H7 (cell line): ENCODE results near the gene HSD17B7. TPM values are rescaled to one million over a fixed set of nuclear protein-coding genes. Genes with fewer than 3 reads are reported as not detected.
"Not testable (repeated sequence)": the region's sequence is repeated elsewhere in the genome, so short reads cannot be mapped to it uniquely, and the experiment has no call there.

Experiments used
- DNase-seq: peaks from one replicate; pipeline ENCODE4 v3.0.0; 2012
- H3K27me3 ChIP-seq: 2 replicates; pipeline ENCODE4 v1.6.0; 2011; ENCODE audit warnings: mild to moderate bottlenecking, low read length; ENCODE audit not compliant: control insufficient read depth, insufficient read depth
- H3K36me3 ChIP-seq: replicated peaks from 2 replicates; pipeline ENCODE4 v1.5.1; 2011; ENCODE audit warnings: low read length; ENCODE audit not compliant: control insufficient read depth, insufficient read depth
- H3K4me3 ChIP-seq: 2 replicates; pipeline ENCODE4 v1.5.1; 2011; ENCODE audit warnings: low read depth, mild to moderate bottlenecking, control low read depth, low read length, moderate library complexity; ENCODE audit not compliant: insufficient read depth
- total RNA-seq: library from RNA; depleted of rRNA; stranded (reverse); fragments of >200 nt; shearing (Covaris generic); gene quantifications from 2 replicates; pipeline ENCODE4 v1.2.3, GENCODE V29; 2014

Gene HSD17B7
- total RNA-seq, 1 experiment from 2014 or later: 27.3 TPM

GRCh38 chr1:162784926-162785325, 5.6 kb upstream of the HSD17B7 start:
- H3K4me3 ChIP-seq, DNase-seq, H3K27me3 ChIP-seq, H3K36me3 ChIP-seq: not testable (repeated sequence)

DNA sequence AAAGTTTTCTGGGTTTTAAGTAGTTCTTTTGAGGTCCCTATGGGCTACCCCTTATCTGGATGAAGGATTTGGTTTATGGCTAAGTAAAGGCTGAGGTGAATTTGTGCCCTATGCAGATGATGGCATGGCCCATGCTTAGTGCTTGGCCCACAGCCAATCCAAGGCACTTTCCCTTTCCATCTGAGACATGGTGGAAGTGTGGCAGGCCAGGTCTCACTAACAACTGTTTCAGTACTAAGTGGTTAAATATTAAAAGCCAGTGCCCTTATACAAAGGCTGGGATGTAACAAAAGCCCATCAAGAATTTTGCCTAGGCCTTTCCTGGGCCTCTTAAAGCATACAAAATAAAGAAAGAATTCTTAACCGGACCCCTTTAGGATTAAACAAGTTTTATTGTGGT, 1.7 kb upstream of the HSD17B7 start:
- not testable (repeated sequence) for H3K36me3 ChIP-seq, H3K27me3 ChIP-seq, DNase-seq, H3K4me3 ChIP-seq

DNA sequence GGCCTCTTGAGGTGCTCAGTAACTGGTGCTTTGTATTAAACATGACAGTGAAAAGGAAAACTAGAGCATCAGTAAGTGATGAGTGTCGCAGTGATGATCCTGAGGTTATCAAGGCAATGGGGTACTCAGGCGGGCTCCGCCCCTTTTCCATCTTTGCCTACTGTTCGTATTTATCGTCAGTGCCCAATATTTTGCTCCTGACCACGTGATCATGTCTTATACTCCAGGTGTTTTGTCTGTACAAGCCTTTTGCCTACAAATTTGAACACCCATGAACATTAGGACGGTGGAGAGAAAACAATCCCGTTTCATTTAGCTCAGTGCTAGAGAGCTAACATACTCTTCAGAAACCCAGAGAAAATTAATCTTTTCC, 469 bp downstream of the HSD17B7 start:
- H3K4me3 ChIP-seq: peak overlapping the region; percentile 47
- not testable (repeated sequence) for H3K36me3 ChIP-seq, H3K27me3 ChIP-seq, DNase-seq

DNA sequence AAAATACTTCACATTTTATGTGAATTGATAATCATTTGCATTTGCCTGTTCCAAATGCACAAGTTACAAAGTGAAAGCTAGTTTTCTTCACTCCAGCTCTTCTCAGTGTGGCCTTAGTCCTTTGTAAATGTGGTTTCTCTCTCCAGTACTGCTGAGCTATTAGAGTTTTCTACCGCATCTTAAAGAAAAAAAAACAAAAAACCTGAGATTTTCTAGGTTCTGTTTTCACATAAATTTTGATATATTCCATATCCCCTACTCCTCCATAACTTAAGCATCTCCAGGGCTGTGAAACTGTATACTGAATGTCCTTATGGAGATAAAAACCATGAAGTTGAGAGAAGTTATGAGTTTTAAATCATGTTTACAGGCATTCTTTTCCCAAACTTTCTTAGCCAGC, 3.8 kb downstream of the HSD17B7 start:
- H3K4me3 ChIP-seq, DNase-seq, H3K27me3 ChIP-seq, H3K36me3 ChIP-seq: not testable (repeated sequence)

GRCh38 chr1:162796617-162797279, 6.2 kb downstream of the HSD17B7 start:
- not testable (repeated sequence) for H3K36me3 ChIP-seq, H3K4me3 ChIP-seq, H3K27me3 ChIP-seq, DNase-seq

- H3K4me3 ChIP-seq: not testable (repeated sequence)
Measured at GRCh38 chr1:162799995-162800830, 9.7 kb downstream of the HSD17B7 start.

DNA sequence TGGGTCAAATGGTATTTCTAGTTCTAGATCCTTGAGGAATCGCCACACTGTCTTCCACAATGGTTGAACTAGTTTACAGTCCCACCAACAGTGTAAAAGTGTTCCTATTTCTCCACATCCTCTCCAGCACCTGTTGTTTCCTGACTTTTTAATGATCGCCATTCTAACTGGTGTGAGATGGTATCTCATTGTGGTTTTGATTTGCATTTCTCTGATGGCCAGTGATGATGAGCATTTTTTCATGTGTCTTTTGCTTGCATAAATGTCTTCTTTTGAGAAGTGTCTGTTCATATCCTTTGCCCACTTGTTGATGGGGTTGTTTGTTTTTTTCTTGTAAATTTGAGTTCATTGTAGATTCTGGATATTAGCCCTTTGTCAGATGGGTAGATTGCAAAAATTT, 17.0 kb downstream of the HSD17B7 start:
- not testable (repeated sequence) for H3K4me3 ChIP-seq, H3K27me3 ChIP-seq, DNase-seq, H3K36me3 ChIP-seq

More at GRCh38 chr1:162799995-162800830, 9.7 kb downstream of the HSD17B7 start:
- H3K36me3 ChIP-seq, H3K27me3 ChIP-seq: not testable (repeated sequence)
- DNase-seq: peak; percentile 4

- H3K4me3 ChIP-seq, H3K36me3 ChIP-seq, DNase-seq, H3K27me3 ChIP-seq: not testable (repeated sequence)
Measured at GRCh38 chr1:162812357-162812756, 21.9 kb downstream of the HSD17B7 start.

DNA sequence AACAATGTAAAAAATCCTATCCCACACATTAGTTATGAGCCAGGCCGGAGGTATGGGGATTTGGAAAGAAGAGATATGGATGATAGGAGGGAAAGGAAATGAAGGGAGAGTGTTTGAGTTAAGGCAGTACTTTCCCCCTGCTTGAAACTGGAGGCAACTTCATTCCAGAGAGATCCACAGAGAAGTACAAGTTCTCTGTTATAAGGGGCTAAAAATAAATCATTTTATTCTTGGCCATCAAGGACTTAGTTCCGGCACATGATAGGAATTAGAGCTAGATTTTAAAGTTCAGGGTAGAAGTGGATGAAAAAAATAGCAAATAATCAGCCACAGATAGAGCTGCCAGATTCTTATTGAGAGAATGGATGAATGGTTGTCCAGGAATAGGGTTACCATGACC, 27.6 kb downstream of the HSD17B7 start:
- DNase-seq, H3K4me3 ChIP-seq, H3K36me3 ChIP-seq, H3K27me3 ChIP-seq: not testable (repeated sequence)

GRCh38 chr1:162818666-162819065, 28.2 kb downstream of the HSD17B7 start:
- H3K4me3 ChIP-seq, DNase-seq, H3K27me3 ChIP-seq: not testable (repeated sequence)

GRCh38 chr1:162822391-162823200, 32.1 kb downstream of the HSD17B7 start:
- H3K36me3 ChIP-seq: no peaks in the 10 kb centered on the region
- peak overlapping the region; percentile 65 for H3K4me3 ChIP-seq
- peak; percentile 78 for DNase-seq
- peaks cover 9% of the 10 kb centered on the region; the same call in 1 of the 2 replicates for H3K27me3 ChIP-seq

More at GRCh38 chr1:162818666-162819065, 28.2 kb downstream of the HSD17B7 start:
- not testable (repeated sequence) for H3K36me3 ChIP-seq

- Histone ChIP-seq H3K36me3 (no peaks in the 10 kb centered on the region), H3K4me3 (no peak overlapping the region), H3K27me3 (peaks cover 9% of the 10 kb centered on the region; the same call in 1 of the 2 replicates)
- DNase-seq: no peak
Measured at GRCh38 chr1:162823231-162823630, 32.7 kb downstream of the HSD17B7 start.

- Histone ChIP-seq H3K27me3 (peaks cover 9% of the 10 kb centered on the region; the same call in 1 of the 2 replicates), H3K4me3 (no peak overlapping the region), H3K36me3 (no peaks in the 10 kb centered on the region)
- no peak for DNase-seq
Measured at GRCh38 chr1:162823771-162824525, 33.4 kb downstream of the HSD17B7 start.

GRCh38 chr1:162829268-162829667, 38.8 kb downstream of the HSD17B7 start:
- Histone ChIP-seq H3K4me3 (no peak overlapping the region), H3K36me3 (no peaks in the 10 kb centered on the region), H3K27me3 (no peaks in the 10 kb centered on the region)
- DNase-seq: no peak
